ENCODE results near the gene CCDC159.

CCDC159 gene

GRCh38 chr19:11370744-11371143 lies 24.4 kb downstream of the CCDC159 start:
- POLR2A ChIA-PET: no interaction called here
- no peak overlapping the region for H3K27ac ChIP-seq (ENCODE audit: extremely low read depth, low read depth, low read length)

DNA sequence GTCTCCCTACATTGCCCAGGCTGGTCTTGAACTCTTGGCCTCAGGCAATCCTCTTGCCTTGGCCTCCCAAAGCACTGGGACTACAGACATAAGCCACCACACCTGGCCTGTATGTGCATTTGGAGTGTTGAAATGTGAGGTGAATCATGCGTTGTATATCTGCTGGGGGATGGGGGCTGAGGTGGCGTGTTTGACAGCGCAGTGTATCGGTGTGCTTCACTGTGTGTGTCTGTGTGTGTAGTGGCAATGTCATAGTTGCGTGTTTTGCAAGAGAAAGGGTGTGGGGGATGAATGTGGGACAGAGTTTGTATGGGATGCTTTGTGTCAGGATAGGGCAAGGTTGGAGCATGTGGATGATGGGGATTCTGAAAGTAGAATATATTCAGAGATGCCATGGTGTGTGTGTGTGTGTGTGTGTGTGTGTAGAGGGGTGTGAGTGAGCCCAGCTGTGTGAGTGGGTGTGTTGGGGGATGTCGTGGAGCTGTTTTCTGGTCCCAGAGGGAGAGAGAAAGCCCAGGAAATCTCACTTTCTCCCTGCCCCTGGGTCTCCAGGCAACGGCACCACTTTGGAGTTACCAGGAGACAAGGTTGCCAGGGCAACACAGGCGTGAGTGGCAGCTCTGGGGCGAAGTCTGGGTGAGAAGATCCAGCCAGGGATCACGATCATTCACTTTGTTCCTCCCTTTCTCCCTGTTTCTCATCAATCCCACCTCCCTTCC lies 27.0 kb downstream of the CCDC159 start:
- no peaks in the 10 kb centered on the region for H3K9me3 ChIP-seq (ENCODE audit: control insufficient read depth, insufficient read depth, low read depth, low read length)
- peaks cover 4% of the 10 kb centered on the region; the same call in 1 of the 2 replicates for H3K4me1 ChIP-seq (ENCODE audit: control insufficient read depth, insufficient read depth, low read length)
- no peak overlapping the region for H3K4me3 ChIP-seq (ENCODE audit: low read depth, low read length)
- ChIA-PET CTCF (interaction anchor here (0.6 kb wide), 1 partner anchor 62 kb away, joined by 3 read pairs; the partner anchor contains the start of gene PRKCSH), POLR2A (interaction anchor here (1.9 to 2.1 kb wide), 4 partner anchors 10 to 79 kb away, joined by 8 to 22 read pairs (median 15); partner anchors contain the start of gene EPOR)
- H3K36me3 ChIP-seq (ENCODE audit: control insufficient read depth in 2 of 2, insufficient read depth in 1 of 2, low read length in 2 of 2): peaks cover 0 to 21% of the 10 kb centered on the region in 2 experiments; a peak in 2 of 3 replicates
- H3K27ac ChIP-seq (ENCODE audit: extremely low read depth, low read depth, low read length): no peak overlapping the region
- TF ChIP-seq ZNF677 (tag by site-specific recombination; IDR thresholded peaks at IDR 0.05) (no peak), ZNF335 (tag by site-specific recombination; conservative IDR thresholded peaks at IDR 0.05) (no peak), ZNF16 (tag by site-specific recombination; IDR thresholded peaks at IDR 0.05; ENCODE audit: low read depth) (no peak), ZNF530 (tag by site-specific recombination; IDR thresholded peaks at IDR 0.05; ENCODE audit: low read depth) (no peak), ZNF350 (tag by site-specific recombination; IDR thresholded peaks at IDR 0.05) (no peak), ZNF324 (tag by site-specific recombination; IDR thresholded peaks at IDR 0.05) (no peak), ZNF132 (tag by site-specific recombination; IDR thresholded peaks at IDR 0.05; ENCODE audit: borderline replicate concordance) (no peak), ZNF221 (tag by site-specific recombination; IDR thresholded peaks at IDR 0.05; ENCODE audit: borderline replicate concordance) (no peak), ZNF830 (tag by site-specific recombination; IDR thresholded peaks at IDR 0.05; ENCODE audit: low read depth) (no peak), ZBTB21 (tag by site-specific recombination; IDR thresholded peaks at IDR 0.05) (no peak), ZFP37 (tag by site-specific recombination; IDR thresholded peaks at IDR 0.05) (no peak), ZNF366 (tag by site-specific recombination; conservative IDR thresholded peaks at IDR 0.05) (no peak), MYNN (tag by site-specific recombination; IDR thresholded peaks at IDR 0.05; ENCODE audit: borderline replicate concordance) (peak; percentile 91; the same call in 1 of the 2 replicates), ZNF211 (tag by site-specific recombination; IDR thresholded peaks at IDR 0.05; ENCODE audit: low read depth) (no peak), KLF9 (tag by site-specific recombination; IDR thresholded peaks at IDR 0.05; ENCODE audit: low read depth) (no peak), ZNF707 (tag by site-specific recombination; IDR thresholded peaks at IDR 0.05) (no peak), MZF1 (tag by site-specific recombination; IDR thresholded peaks at IDR 0.05; ENCODE audit: borderline replicate concordance) (no peak), SCRT2 (tag by site-specific recombination; IDR thresholded peaks at IDR 0.05) (no peak)
- TF ChIP-seq, protein P1, sequence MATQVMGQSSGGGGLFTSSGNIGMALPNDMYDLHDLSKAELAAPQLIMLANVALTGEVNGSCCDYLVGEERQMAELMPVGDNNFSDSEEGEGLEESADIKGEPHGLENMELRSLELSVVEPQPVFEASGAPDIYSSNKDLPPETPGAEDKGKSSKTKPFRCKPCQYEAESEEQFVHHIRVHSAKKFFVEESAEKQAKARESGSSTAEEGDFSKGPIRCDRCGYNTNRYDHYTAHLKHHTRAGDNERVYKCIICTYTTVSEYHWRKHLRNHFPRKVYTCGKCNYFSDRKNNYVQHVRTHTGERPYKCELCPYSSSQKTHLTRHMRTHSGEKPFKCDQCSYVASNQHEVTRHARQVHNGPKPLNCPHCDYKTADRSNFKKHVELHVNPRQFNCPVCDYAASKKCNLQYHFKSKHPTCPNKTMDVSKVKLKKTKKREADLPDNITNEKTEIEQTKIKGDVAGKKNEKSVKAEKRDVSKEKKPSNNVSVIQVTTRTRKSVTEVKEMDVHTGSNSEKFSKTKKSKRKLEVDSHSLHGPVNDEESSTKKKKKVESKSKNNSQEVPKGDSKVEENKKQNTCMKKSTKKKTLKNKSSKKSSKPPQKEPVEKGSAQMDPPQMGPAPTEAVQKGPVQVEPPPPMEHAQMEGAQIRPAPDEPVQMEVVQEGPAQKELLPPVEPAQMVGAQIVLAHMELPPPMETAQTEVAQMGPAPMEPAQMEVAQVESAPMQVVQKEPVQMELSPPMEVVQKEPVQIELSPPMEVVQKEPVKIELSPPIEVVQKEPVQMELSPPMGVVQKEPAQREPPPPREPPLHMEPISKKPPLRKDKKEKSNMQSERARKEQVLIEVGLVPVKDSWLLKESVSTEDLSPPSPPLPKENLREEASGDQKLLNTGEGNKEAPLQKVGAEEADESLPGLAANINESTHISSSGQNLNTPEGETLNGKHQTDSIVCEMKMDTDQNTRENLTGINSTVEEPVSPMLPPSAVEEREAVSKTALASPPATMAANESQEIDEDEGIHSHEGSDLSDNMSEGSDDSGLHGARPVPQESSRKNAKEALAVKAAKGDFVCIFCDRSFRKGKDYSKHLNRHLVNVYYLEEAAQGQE (tag by site-specific recombination; IDR thresholded peaks at IDR 0.05): no peak
- TF ChIP-seq, protein P2, sequence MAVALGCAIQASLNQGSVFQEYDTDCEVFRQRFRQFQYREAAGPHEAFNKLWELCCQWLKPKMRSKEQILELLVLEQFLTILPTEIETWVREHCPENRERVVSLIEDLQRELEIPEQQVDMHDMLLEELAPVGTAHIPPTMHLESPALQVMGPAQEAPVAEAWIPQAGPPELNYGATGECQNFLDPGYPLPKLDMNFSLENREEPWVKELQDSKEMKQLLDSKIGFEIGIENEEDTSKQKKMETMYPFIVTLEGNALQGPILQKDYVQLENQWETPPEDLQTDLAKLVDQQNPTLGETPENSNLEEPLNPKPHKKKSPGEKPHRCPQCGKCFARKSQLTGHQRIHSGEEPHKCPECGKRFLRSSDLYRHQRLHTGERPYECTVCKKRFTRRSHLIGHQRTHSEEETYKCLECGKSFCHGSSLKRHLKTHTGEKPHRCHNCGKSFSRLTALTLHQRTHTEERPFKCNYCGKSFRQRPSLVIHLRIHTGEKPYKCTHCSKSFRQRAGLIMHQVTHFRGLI (tag by site-specific recombination; IDR thresholded peaks at IDR 0.05): no peak

More at GRCh38 chr19:11370744-11371143, 24.4 kb downstream of the CCDC159 start:
- CTCF ChIA-PET: interaction anchor here (0.5 to 0.8 kb wide), 2 partner anchors 10 to 12 kb away, joined by 4 to 5 read pairs; no protein-coding TSS in a partner anchor
- H3K4me3 ChIP-seq (ENCODE audit: low read depth, low read length): no peak overlapping the region
- H3K9me3 ChIP-seq (ENCODE audit: control insufficient read depth, insufficient read depth, low read depth, low read length): no peaks in the 10 kb centered on the region
- H3K4me1 ChIP-seq (ENCODE audit: control insufficient read depth, insufficient read depth, low read length): peaks cover 4% of the 10 kb centered on the region; the same call in 1 of the 2 replicates
- TF ChIP-seq PRDM1 (tag by site-specific recombination; IDR thresholded peaks at IDR 0.05) (peak; percentile 86), ZNF623 (tag by site-specific recombination; IDR thresholded peaks at IDR 0.05) (peak; percentile 71), ZNF140 (tag by site-specific recombination; IDR thresholded peaks at IDR 0.05) (no peak), GLIS1 (tag by site-specific recombination; IDR thresholded peaks at IDR 0.05) (no peak), KLF1 (tag by site-specific recombination; IDR thresholded peaks at IDR 0.05) (no peak), ZSCAN16 (tag by site-specific recombination; IDR thresholded peaks at IDR 0.05) (no peak), SP2 (tag by site-specific recombination; IDR thresholded peaks at IDR 0.05) (no peak), SETDB1 (IDR thresholded peaks at IDR 0.05; ENCODE audit: insufficient read length, low read length) (no peak), ZNF362 (tag by site-specific recombination; IDR thresholded peaks at IDR 0.05) (no peak), ZNF830 (tag by site-specific recombination; IDR thresholded peaks at IDR 0.05; ENCODE audit: low read depth) (no peak), IKZF3 (tag by site-specific recombination; IDR thresholded peaks at IDR 0.05) (no peak)
- TF ChIP-seq, protein P3, sequence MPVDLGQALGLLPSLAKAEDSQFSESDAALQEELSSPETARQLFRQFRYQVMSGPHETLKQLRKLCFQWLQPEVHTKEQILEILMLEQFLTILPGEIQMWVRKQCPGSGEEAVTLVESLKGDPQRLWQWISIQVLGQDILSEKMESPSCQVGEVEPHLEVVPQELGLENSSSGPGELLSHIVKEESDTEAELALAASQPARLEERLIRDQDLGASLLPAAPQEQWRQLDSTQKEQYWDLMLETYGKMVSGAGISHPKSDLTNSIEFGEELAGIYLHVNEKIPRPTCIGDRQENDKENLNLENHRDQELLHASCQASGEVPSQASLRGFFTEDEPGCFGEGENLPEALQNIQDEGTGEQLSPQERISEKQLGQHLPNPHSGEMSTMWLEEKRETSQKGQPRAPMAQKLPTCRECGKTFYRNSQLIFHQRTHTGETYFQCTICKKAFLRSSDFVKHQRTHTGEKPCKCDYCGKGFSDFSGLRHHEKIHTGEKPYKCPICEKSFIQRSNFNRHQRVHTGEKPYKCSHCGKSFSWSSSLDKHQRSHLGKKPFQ (tag by site-specific recombination; IDR thresholded peaks at IDR 0.05): no peak
- H3K36me3 ChIP-seq (ENCODE audit: control insufficient read depth in 2 of 2, insufficient read depth in 1 of 2, low read length in 2 of 2): peaks cover 0 to 23% of the 10 kb centered on the region in 2 experiments; a peak in 2 of 3 replicates
